ENCODE results near the gene C2CD2. TPM values are rescaled to one million over a fixed set of nuclear protein-coding genes. Genes with fewer than 3 reads are reported as not detected.

C2CD2 gene
- total RNA-seq, 2 donors from 2014 or later = 10.4 to 25.4 TPM

GRCh38 chr21:41846033-41846317 is 107.8 kb downstream of the C2CD2 start:
- intact Hi-C loops (cut with DNase I) = no loop called here
- ATAC-seq = no peak
- Histone ChIP-seq H3K4me3 (no peak overlapping the region), H3K27ac (no peak overlapping the region), H3K27me3 (no peaks in the 10 kb centered on the region), H3K36me3 (replicated peaks in 1 of 2; ENCODE audit: insufficient read depth in 1 of 2, low read depth in 2 of 2) (no peaks in the 10 kb centered on the region), H3K9me3 (no peaks in the 10 kb centered on the region), H3K4me1 (no peaks in the 10 kb centered on the region)
- DNase-seq = no peak
- no peak for TF ChIP-seq CTCF (IDR thresholded peaks at IDR 0.05)
- TF ChIP-seq POLR2A (IDR thresholded peaks at IDR 0.05) = no peak
- WGBS, 2 donors = 83 to 87% methylated on average over 6 of the region's 6 CpGs

- intact Hi-C loops (cut with DNase I) = no loop called here
- DNase-seq = no peak
- Histone ChIP-seq H3K27me3 (no peaks in the 10 kb centered on the region), H3K4me1 (no peaks in the 10 kb centered on the region), H3K36me3 (replicated peaks in 1 of 2; ENCODE audit: insufficient read depth in 1 of 2, low read depth in 2 of 2) (no peaks in the 10 kb centered on the region), H3K4me3 (no peak overlapping the region), H3K9me3 (no peaks in the 10 kb centered on the region), H3K27ac (no peak overlapping the region)
- no peak for ATAC-seq
- TF ChIP-seq CTCF (IDR thresholded peaks at IDR 0.05) (no peak), POLR2A (IDR thresholded peaks at IDR 0.05) (no peak)
- 73 to 88% methylated on average over 12 to 18 of the region's 21 CpGs for WGBS, 2 donors
Observed at GRCh38 chr21:41845310-41846032, 108.3 kb downstream of the C2CD2 start.

- DNase-seq = no peak
- Histone ChIP-seq H3K4me1 (no peaks in the 10 kb centered on the region), H3K27ac (no peak overlapping the region), H3K27me3 (no peaks in the 10 kb centered on the region), H3K9me3 (no peaks in the 10 kb centered on the region), H3K36me3 (replicated peaks in 1 of 2; ENCODE audit: insufficient read depth in 1 of 2, low read depth in 2 of 2) (no peaks in the 10 kb centered on the region), H3K4me3 (no peak overlapping the region)
- WGBS, 2 donors = 82 to 94% methylated on average over 1 to 2 of the region's 2 CpGs
- intact Hi-C loops (cut with DNase I) = no loop called here
- no peak for TF ChIP-seq CTCF (IDR thresholded peaks at IDR 0.05)
- no peak for TF ChIP-seq POLR2A (IDR thresholded peaks at IDR 0.05)
- no peak for ATAC-seq
Observed at GRCh38 chr21:41843584-41843983, 110.2 kb downstream of the C2CD2 start.

GRCh38 chr21:41840880-41841279 is 112.9 kb downstream of the C2CD2 start:
- WGBS, 2 donors = 97 to 100% methylated on average over 1 of the region's 1 CpG
- ATAC-seq = no peak
- intact Hi-C loops (cut with DNase I) = no loop called here
- Histone ChIP-seq H3K4me3 (no peak overlapping the region), H3K4me1 (no peaks in the 10 kb centered on the region), H3K27me3 (no peaks in the 10 kb centered on the region), H3K9me3 (no peaks in the 10 kb centered on the region), H3K27ac (no peak overlapping the region), H3K36me3 (replicated peaks in 1 of 2; ENCODE audit: insufficient read depth in 1 of 2, low read depth in 2 of 2) (no peaks in the 10 kb centered on the region)
- TF ChIP-seq POLR2A (IDR thresholded peaks at IDR 0.05) (no peak), CTCF (IDR thresholded peaks at IDR 0.05) (no peak)
- DNase-seq = no peak

- H3K4me3 ChIP-seq = no peak overlapping the region
- no peaks in the 10 kb centered on the region for H3K27me3 ChIP-seq
- DNase-seq (peak in 1 of 4 donors; percentile 2), ATAC-seq (no peak)
- no peaks in the 10 kb centered on the region for H3K9me3 ChIP-seq
- H3K36me3 ChIP-seq (replicated peaks in 1 of 2; ENCODE audit: insufficient read depth in 1 of 2, low read depth in 2 of 2) = no peaks in the 10 kb centered on the region
- intact Hi-C loops (cut with DNase I) = no loop called here
- no peak for TF ChIP-seq POLR2A (IDR thresholded peaks at IDR 0.05)
- no peak for TF ChIP-seq CTCF (IDR thresholded peaks at IDR 0.05)
- no peak overlapping the region for H3K27ac ChIP-seq
- WGBS, 2 donors = 92 to 95% methylated on average over 21 of the region's 21 CpGs
- H3K4me1 ChIP-seq = no peaks in the 10 kb centered on the region
Observed at GRCh38 chr21:41839387-41840000, 114.3 kb downstream of the C2CD2 start.

Data from body of pancreas (tissue), 4 donors.